ENCODE data around the gene ADAMTSL5.

ADAMTSL5 gene

GRCh38 chr19:1497578-1498235 is 15.1 kb downstream of the ADAMTSL5 start:
- Histone ChIP-seq H3K36me3 (no peaks in the 10 kb centered on the region), H3K9ac (peak overlapping the region in 5 of 11 experiments; percentile 21 to 59 (median 35); a peak in 8 of 22 replicates), H3K9me3 (replicated peaks in 1 of 11) (peaks cover 0 to 15% (median 9%) of the 10 kb centered on the region in 11 experiments; a peak in 15 of 22 replicates), H3K4me3 (no peak overlapping the region), H3K4me1 (peaks cover 15 to 41% (median 26%) of the 10 kb centered on the region in 10 experiments), H3K27ac (peak overlapping the region in 6 of 11 experiments; percentile 6 to 62 (median 30); a peak in 8 of 22 replicates), H3K27me3 (peaks cover 0 to 8% (median 3%) of the 10 kb centered on the region in 11 experiments; a peak in 17 of 22 replicates), H3K4me2 (peak overlapping the region; percentile 56 to 93 (median 82)), H4K20me1 (peaks cover 0 to 15% (median 0%) of the 10 kb centered on the region in 11 experiments; a peak in 3 of 22 replicates)
- no peak for TF ChIP-seq Cebpa-rat (IDR thresholded peaks at IDR 0.05)

GRCh38 chr19:1496714-1497577 is 15.9 kb downstream of the ADAMTSL5 start:
- peak overlapping the region in 4 of 11 experiments; percentile 26 to 62 (median 38); a peak in 7 of 22 replicates for H3K27ac ChIP-seq
- peak overlapping the region; percentile 56 to 93 (median 82); a peak in 21 of 22 replicates for H3K4me2 ChIP-seq
- no peaks in the 10 kb centered on the region for H3K36me3 ChIP-seq
- H4K20me1 ChIP-seq, result peaks cover 0 to 15% (median 0%) of the 10 kb centered on the region in 11 experiments; a peak in 3 of 22 replicates
- TF ChIP-seq Cebpa-rat (IDR thresholded peaks at IDR 0.05), result no peak
- H3K4me3 ChIP-seq, result no peak overlapping the region
- H3K4me1 ChIP-seq, result peaks cover 15 to 37% (median 26%) of the 10 kb centered on the region in 10 experiments
- peak overlapping the region in 5 of 11 experiments; percentile 18 to 59 (median 35); a peak in 7 of 22 replicates for H3K9ac ChIP-seq
- H3K9me3 ChIP-seq (replicated peaks in 1 of 11), result peaks cover 0 to 15% (median 9%) of the 10 kb centered on the region in 11 experiments; a peak in 15 of 22 replicates
- H3K27me3 ChIP-seq, result peaks cover 0 to 3% (median 0%) of the 10 kb centered on the region in 11 experiments; a peak in 2 of 22 replicates

DNA sequence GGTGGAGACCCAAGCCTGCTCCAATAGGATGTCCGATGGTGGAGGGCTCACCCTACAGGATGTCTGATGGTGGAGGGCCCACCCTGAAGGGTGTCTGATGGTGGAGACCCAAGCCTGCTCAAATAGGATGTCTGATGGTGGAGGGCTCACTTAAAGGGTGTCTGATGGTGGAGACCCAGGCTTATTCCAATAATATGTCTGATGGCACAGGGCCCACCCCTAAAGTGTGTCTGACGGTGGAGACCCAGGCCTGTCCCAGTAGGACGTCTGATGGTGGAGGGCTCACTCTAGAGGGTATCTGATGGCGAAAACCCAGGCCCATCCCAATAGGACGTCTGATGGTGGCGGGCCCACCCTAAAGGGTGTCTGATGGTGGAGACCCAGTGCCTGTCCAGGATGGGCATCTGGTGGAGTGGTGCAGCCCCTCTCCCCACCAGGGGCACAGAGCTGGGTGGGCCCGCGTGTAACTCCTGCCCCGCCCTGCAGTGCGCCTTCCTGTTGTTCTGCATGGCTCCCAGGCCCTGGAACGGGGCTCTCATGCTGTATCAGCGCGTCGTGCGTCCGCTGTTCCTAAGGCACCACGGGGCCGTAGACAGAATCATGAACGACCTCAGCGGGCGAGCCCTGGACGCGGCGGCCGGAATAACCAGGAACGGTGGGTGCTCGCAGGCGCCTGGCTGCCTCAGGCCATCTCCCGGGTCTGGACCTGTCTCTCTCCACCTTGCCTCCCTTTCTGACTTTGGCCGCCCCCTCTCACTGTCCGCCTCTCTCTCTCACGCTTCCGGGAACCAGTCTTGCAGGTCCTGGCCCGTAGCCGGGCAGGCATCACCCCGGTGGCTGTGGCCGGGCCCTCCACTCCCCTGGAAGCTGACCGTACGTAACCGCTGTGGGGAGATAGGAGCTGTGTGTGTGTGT is 16.8 kb downstream of the ADAMTSL5 start:
- Histone ChIP-seq H3K36me3 (no peaks in the 10 kb centered on the region), H3K4me2 (peak overlapping the region in 6 of 11 experiments; percentile 17 to 89 (median 80); a peak in 4 of 22 replicates), H3K27ac (no peak overlapping the region), H3K9ac (no peak overlapping the region), H3K4me3 (no peak overlapping the region), H4K20me1 (peaks cover 0 to 15% (median 0%) of the 10 kb centered on the region in 11 experiments; a peak in 4 of 22 replicates), H3K9me3 (replicated peaks in 1 of 11) (peaks cover 0 to 15% (median 9%) of the 10 kb centered on the region in 11 experiments; a peak in 15 of 22 replicates), H3K27me3 (peaks cover 0 to 7% (median 0%) of the 10 kb centered on the region in 11 experiments; a peak in 4 of 22 replicates), H3K4me1 (peaks cover 23 to 42% (median 34%) of the 10 kb centered on the region in 10 experiments)
- no peak for TF ChIP-seq Cebpa-rat (IDR thresholded peaks at IDR 0.05)

DNA sequence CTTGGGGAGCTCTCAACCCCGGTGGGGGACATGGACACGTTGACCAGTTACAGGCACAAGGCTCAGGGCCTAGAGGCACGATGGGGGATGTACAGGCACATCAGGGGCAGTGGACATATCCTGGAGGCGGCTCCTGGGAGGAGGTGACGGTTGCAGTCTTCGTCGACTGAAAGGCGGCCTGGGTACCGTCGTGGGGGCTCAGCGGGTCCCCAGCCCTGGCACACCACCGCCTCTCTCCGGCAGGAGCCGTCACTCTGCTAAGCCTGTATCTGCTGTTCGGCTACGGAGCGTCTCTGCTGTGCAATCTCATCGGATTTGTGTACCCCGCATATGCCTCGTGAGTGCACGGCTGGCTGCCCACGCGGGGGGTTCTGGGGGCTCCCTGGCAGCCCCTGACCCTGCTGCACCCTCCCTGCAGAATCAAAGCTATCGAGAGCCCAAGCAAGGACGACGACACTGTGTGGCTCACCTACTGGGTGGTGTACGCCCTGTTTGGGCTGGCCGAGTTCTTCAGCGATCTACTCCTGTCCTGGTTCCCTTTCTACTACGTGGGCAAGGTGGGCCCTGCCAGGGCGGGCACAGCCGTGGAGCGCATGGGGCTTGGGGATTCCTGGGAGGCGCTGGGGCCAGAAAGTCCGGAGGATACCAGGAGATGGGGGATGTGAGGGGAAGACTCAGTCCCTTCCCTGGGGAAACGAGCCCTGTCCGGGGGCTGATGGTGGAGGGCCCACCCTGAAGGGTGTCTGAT is 17.6 kb downstream of the ADAMTSL5 start:
- Histone ChIP-seq H3K27me3 (peaks cover 0 to 7% (median 0%) of the 10 kb centered on the region in 11 experiments; a peak in 4 of 22 replicates), H3K36me3 (no peaks in the 10 kb centered on the region), H3K4me1 (peaks cover 23 to 40% (median 34%) of the 10 kb centered on the region in 10 experiments), H3K27ac (no peak overlapping the region), H3K9me3 (replicated peaks in 1 of 11) (peaks cover 0 to 12% (median 7%) of the 10 kb centered on the region in 11 experiments; a peak in 15 of 22 replicates), H4K20me1 (peaks cover 0 to 15% (median 0%) of the 10 kb centered on the region in 11 experiments; a peak in 4 of 22 replicates), H3K4me2 (no peak overlapping the region), H3K9ac (no peak overlapping the region), H3K4me3 (no peak overlapping the region)
- TF ChIP-seq Cebpa-rat (IDR thresholded peaks at IDR 0.05), result no peak

- TF ChIP-seq Cebpa-rat (IDR thresholded peaks at IDR 0.05), result no peak
- Histone ChIP-seq H3K27me3 (peaks cover 0 to 7% (median 0%) of the 10 kb centered on the region in 11 experiments; a peak in 4 of 22 replicates), H3K4me1 (peaks cover 30 to 48% (median 42%) of the 10 kb centered on the region in 10 experiments), H3K4me3 (no peak overlapping the region), H3K36me3 (no peaks in the 10 kb centered on the region), H3K9ac (no peak overlapping the region), H4K20me1 (peaks cover 0 to 15% (median 0%) of the 10 kb centered on the region in 11 experiments; a peak in 4 of 22 replicates), H3K27ac (no peak overlapping the region), H3K4me2 (no peak overlapping the region), H3K9me3 (replicated peaks in 1 of 11) (peaks cover 0 to 2% (median 0%) of the 10 kb centered on the region in 11 experiments; a peak in 5 of 22 replicates)
These were observed 18.6 kb downstream of the ADAMTSL5 start for GRCh38 chr19:1494115-1494815.

DNA sequence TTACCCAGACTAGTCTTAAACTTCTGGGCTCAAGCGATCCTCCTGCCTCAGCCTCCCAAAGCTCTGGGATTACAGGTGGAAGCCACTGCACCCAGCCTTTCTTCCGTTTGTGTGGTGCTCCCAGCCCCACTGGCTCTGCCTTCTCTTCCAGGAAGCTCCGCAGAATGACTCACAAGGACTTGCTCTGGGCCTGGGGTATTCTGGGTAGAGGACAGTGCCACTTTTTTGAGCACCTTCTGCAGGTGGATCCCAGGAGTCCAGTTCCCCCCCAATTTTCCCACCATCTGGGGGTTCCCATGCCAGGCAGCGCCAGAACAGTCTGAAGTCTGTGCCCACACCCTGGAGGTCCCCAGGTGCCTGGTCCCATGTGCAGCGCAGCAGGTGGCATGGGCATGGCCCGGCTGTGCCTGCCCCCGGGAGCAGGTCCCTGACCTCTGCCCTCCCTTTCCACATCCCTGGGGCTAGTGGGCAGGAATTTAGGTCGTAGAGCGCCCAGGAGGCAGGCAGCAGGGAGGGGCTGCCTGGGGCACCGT is 20.3 kb downstream of the ADAMTSL5 start:
- no peak for TF ChIP-seq Cebpa-rat (IDR thresholded peaks at IDR 0.05)
- no peaks in the 10 kb centered on the region for H3K36me3 ChIP-seq
- H3K27ac ChIP-seq, result no peak overlapping the region
- peaks cover 0 to 7% (median 0%) of the 10 kb centered on the region in 11 experiments; a peak in 4 of 22 replicates for H3K27me3 ChIP-seq
- H3K4me1 ChIP-seq, result peaks cover 32 to 50% (median 46%) of the 10 kb centered on the region in 10 experiments
- no peak overlapping the region for H3K4me3 ChIP-seq
- H3K4me2 ChIP-seq, result peak overlapping the region in 3 of 11 experiments; percentile 81 to 94 (median 93); a peak in 2 of 22 replicates
- peaks cover 0 to 15% (median 0%) of the 10 kb centered on the region in 11 experiments; a peak in 4 of 22 replicates for H4K20me1 ChIP-seq
- H3K9ac ChIP-seq, result no peak overlapping the region
- H3K9me3 ChIP-seq (replicated peaks in 1 of 11), result no peaks in the 10 kb centered on the region

GRCh38 chr19:1491849-1492170 is 21.0 kb downstream of the ADAMTSL5 start:
- Histone ChIP-seq H3K9ac (peak overlapping the region in 1 of 11 experiments; percentile 66; a peak in 1 of 22 replicates), H3K27ac (no peak overlapping the region), H3K4me3 (peak overlapping the region in 1 of 10 experiments; percentile 67; a peak in 2 of 20 replicates), H3K9me3 (replicated peaks in 1 of 11) (no peaks in the 10 kb centered on the region), H3K4me1 (peaks cover 26 to 43% (median 38%) of the 10 kb centered on the region in 10 experiments), H3K36me3 (no peaks in the 10 kb centered on the region), H3K27me3 (peaks cover 0 to 7% (median 0%) of the 10 kb centered on the region in 11 experiments; a peak in 3 of 22 replicates), H4K20me1 (peaks cover 0 to 10% (median 0%) of the 10 kb centered on the region in 11 experiments; a peak in 3 of 22 replicates), H3K4me2 (peak overlapping the region; percentile 78 to 96 (median 92))
- TF ChIP-seq Cebpa-rat (IDR thresholded peaks at IDR 0.05), result no peak

All from BLaER1 treated with 17β-estradiol and CSF1 and Interleukin-3, amounts not matched to agents 10 nM and 100 nM (cell line).